Neural progenitor cell (in vitro differentiated cells): ENCODE data around the gene MYLK. TPM values are rescaled to one million over a fixed set of nuclear protein-coding genes. Genes with fewer than 3 reads are reported as not detected.
"Not testable (repeated sequence)": the region's sequence is repeated elsewhere in the genome, so short reads cannot be mapped to it uniquely, and the experiment has no call there.

Source experiments
- DNase-seq: peaks from one replicate; pipeline ENCODE4 v3.0.0-alpha.2; 2016; ENCODE audit warnings: low spot score
- H2AFZ ChIP-seq: fragments of 200-600 bp; sonication (generic); replicated peaks from 2 replicates; pipeline ENCODE4 v1.6.1; 2016; ENCODE audit warnings: antibody characterized with exemption
- H3F3A ChIP-seq: fragments of 200-600 bp; sonication (generic); 2 replicates; pipeline ENCODE4 v1.6.1; 2016; ENCODE audit warnings: antibody characterized with exemption, low read depth
- H3K27ac ChIP-seq: fragments of 200-600 bp; sonication (generic); 2 replicates; pipeline ENCODE4 v1.5.1; 2016; ENCODE audit warnings: mild to moderate bottlenecking
- H3K27me3 ChIP-seq: fragments of 200-600 bp; sonication (generic); 2 replicates; pipeline ENCODE4 v1.6.1; 2016; ENCODE audit warnings: mild to moderate bottlenecking, moderate library complexity
- H3K36me3 ChIP-seq: fragments of 200-600 bp; sonication (generic); 2 replicates; pipeline ENCODE4 v1.5.1; 2016
- H3K4me1 ChIP-seq: fragments of 200-600 bp; sonication (generic); 2 replicates; pipeline ENCODE4 v1.6.1; 2016; ENCODE audit warnings: mixed run types
- H3K4me2 ChIP-seq: fragments of 200-600 bp; sonication (generic); 2 replicates; pipeline ENCODE4 v1.6.1; 2016
- H3K4me3 ChIP-seq: fragments of 200-600 bp; sonication (generic); 2 replicates; pipeline ENCODE4 v1.5.1; 2016
- H3K79me2 ChIP-seq: fragments of 200-600 bp; sonication (generic); 2 replicates; pipeline ENCODE4 v1.6.1; 2016; ENCODE audit warnings: low read depth
- H3K9ac ChIP-seq: fragments of 200-600 bp; sonication (generic); 2 replicates; pipeline ENCODE4 v1.6.1; 2016
- H3K9me3 ChIP-seq: fragments of 200-600 bp; sonication (generic); 2 replicates; pipeline ENCODE4 v1.5.1; 2016; ENCODE audit warnings: low read depth
- H4K20me1 ChIP-seq: fragments of 200-600 bp; sonication (generic); 2 replicates; pipeline ENCODE4 v1.6.1; 2016; ENCODE audit warnings: low read depth
- H3K27ac Mint-ChIP-seq: 3 replicates; pipeline ENCODE4 v1.8.0; 2021; ENCODE audit warnings: mixed read lengths
- H3K27me3 Mint-ChIP-seq: 2 replicates; pipeline ENCODE4 v1.8.0; 2022; ENCODE audit warnings: low read depth, mild to moderate bottlenecking, inconsistent platforms, moderate library complexity, mixed read lengths; ENCODE audit not compliant: insufficient read depth
- H3K36me3 Mint-ChIP-seq: 3 replicates; pipeline ENCODE4 v1.8.0; 2021; ENCODE audit warnings: mixed read lengths
- H3K4me1 Mint-ChIP-seq: 3 replicates; pipeline ENCODE4 v1.8.0; 2021; ENCODE audit warnings: mixed read lengths
- H3K4me3 Mint-ChIP-seq: 3 replicates; pipeline ENCODE4 v1.8.0; 2021; ENCODE audit warnings: mild to moderate bottlenecking, moderate library complexity, mixed read lengths
- H3K9me3 Mint-ChIP-seq: 3 replicates; pipeline ENCODE4 v1.8.0; 2020; ENCODE audit warnings: mixed read lengths
- EZH2 ChIP-seq: fragments of 200-600 bp; sonication (generic); IDR thresholded peaks from 2 replicates; pipeline ENCODE4 v1.6.1; 2017; ENCODE audit warnings: antibody characterized with exemption, mild to moderate bottlenecking, moderate library complexity
- EZH2phosphoT487 ChIP-seq: fragments of 200-600 bp; sonication (generic); IDR thresholded peaks from 2 replicates; pipeline ENCODE4 v1.6.1; 2017; ENCODE audit warnings: antibody characterized with exemption
- total RNA-seq: library from RNA; depleted of rRNA; stranded (reverse); fragments of >200 nt; gene quantifications from 2 replicates; pipeline ENCODE4 v1.2.3, GENCODE V29; 2015; ENCODE audit warnings: low replicate concordance
- TF ChIP-seq, protein P1 (sequence below): fragments of 200-600 bp; sonication (generic); IDR thresholded peaks from 2 replicates; pipeline ENCODE4 v1.5.1; 2017; ENCODE audit warnings: antibody characterized with exemption, mild to moderate bottlenecking

The MYLK gene
- total RNA-seq, 1 donor from 2014 or later = 28.4 TPM

- peaks cover 2% of the 10 kb centered on the region for H3K36me3 Mint-ChIP-seq
- H3K27me3 ChIP-seq = no peaks in the 10 kb centered on the region
- H3K36me3 ChIP-seq = no peaks in the 10 kb centered on the region
- H3F3A ChIP-seq = peaks cover 11% of the 10 kb centered on the region
- no peak for DNase-seq
- no peak overlapping the region for H2AFZ ChIP-seq
- H3K4me1 Mint-ChIP-seq = peaks cover 51% of the 10 kb centered on the region
- no peaks in the 10 kb centered on the region for H3K27me3 Mint-ChIP-seq
- no peaks in the 10 kb centered on the region for H4K20me1 ChIP-seq
- no peak overlapping the region for H3K4me3 Mint-ChIP-seq
- H3K9ac ChIP-seq = no peak overlapping the region
- no peak overlapping the region for H3K4me3 ChIP-seq
- no peaks in the 10 kb centered on the region for H3K79me2 ChIP-seq
- H3K4me1 ChIP-seq = no peaks in the 10 kb centered on the region
- H3K27ac Mint-ChIP-seq = no peak overlapping the region
- TF ChIP-seq EZH2 = no peak
- H3K9me3 ChIP-seq = no peaks in the 10 kb centered on the region
- H3K4me2 ChIP-seq = no peak overlapping the region
- H3K9me3 Mint-ChIP-seq = no peaks in the 10 kb centered on the region
- no peak overlapping the region for H3K27ac ChIP-seq
Measured at GRCh38 chr3:123723070-123723469, 161.1 kb downstream of the MYLK start.

GRCh38 chr3:123722456-123722855 is 161.7 kb downstream of the MYLK start:
- Histone ChIP-seq H3F3A (peaks cover 11% of the 10 kb centered on the region), H3K9ac (no peak overlapping the region), H3K27me3 (no peaks in the 10 kb centered on the region), H3K9me3 (no peaks in the 10 kb centered on the region), H3K36me3 (no peaks in the 10 kb centered on the region), H3K4me3 (no peak overlapping the region), H3K4me2 (no peak overlapping the region), H3K79me2 (no peaks in the 10 kb centered on the region), H3K27ac (no peak overlapping the region), H3K4me1 (no peaks in the 10 kb centered on the region), H4K20me1 (no peaks in the 10 kb centered on the region), H2AFZ (no peak overlapping the region)
- peaks cover 52% of the 10 kb centered on the region for H3K4me1 Mint-ChIP-seq
- TF ChIP-seq, protein P1, sequence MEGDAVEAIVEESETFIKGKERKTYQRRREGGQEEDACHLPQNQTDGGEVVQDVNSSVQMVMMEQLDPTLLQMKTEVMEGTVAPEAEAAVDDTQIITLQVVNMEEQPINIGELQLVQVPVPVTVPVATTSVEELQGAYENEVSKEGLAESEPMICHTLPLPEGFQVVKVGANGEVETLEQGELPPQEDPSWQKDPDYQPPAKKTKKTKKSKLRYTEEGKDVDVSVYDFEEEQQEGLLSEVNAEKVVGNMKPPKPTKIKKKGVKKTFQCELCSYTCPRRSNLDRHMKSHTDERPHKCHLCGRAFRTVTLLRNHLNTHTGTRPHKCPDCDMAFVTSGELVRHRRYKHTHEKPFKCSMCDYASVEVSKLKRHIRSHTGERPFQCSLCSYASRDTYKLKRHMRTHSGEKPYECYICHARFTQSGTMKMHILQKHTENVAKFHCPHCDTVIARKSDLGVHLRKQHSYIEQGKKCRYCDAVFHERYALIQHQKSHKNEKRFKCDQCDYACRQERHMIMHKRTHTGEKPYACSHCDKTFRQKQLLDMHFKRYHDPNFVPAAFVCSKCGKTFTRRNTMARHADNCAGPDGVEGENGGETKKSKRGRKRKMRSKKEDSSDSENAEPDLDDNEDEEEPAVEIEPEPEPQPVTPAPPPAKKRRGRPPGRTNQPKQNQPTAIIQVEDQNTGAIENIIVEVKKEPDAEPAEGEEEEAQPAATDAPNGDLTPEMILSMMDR = no peak
- no peak for TF ChIP-seq EZH2phosphoT487
- no peak for TF ChIP-seq EZH2
- no peaks in the 10 kb centered on the region for H3K27me3 Mint-ChIP-seq
- no peak overlapping the region for H3K4me3 Mint-ChIP-seq
- no peak overlapping the region for H3K27ac Mint-ChIP-seq
- no peak for DNase-seq
- H3K36me3 Mint-ChIP-seq = peaks cover 2% of the 10 kb centered on the region
- no peaks in the 10 kb centered on the region for H3K9me3 Mint-ChIP-seq

GRCh38 chr3:123722021-123722420 is 162.1 kb downstream of the MYLK start:
- Histone ChIP-seq H3K36me3 (no peaks in the 10 kb centered on the region), H3K9ac (no peak overlapping the region)
- H3K27ac Mint-ChIP-seq = no peak overlapping the region

GRCh38 chr3:123721095-123721689 is 162.9 kb downstream of the MYLK start:
- not testable (repeated sequence) for H4K20me1 ChIP-seq, H3K36me3 Mint-ChIP-seq, H3K4me2 ChIP-seq, H3K36me3 ChIP-seq, H3K9me3 ChIP-seq, H3K27me3 ChIP-seq, H3K27me3 Mint-ChIP-seq, H3K9me3 Mint-ChIP-seq, H2AFZ ChIP-seq, H3K4me3 ChIP-seq, H3K4me1 ChIP-seq, DNase-seq, H3K9ac ChIP-seq, H3K27ac ChIP-seq, H3K79me2 ChIP-seq, H3K27ac Mint-ChIP-seq, H3K4me3 Mint-ChIP-seq
- H3F3A ChIP-seq = peaks cover 11% of the 10 kb centered on the region
- peaks cover 52% of the 10 kb centered on the region for H3K4me1 Mint-ChIP-seq

More at GRCh38 chr3:123722021-123722420, 162.1 kb downstream of the MYLK start:
- Histone ChIP-seq H4K20me1 (no peaks in the 10 kb centered on the region), H3K4me3 (no peak overlapping the region), H3K27me3 (no peaks in the 10 kb centered on the region), H3K9me3 (no peaks in the 10 kb centered on the region), H2AFZ (no peak overlapping the region), H3K4me2 (no peak overlapping the region), H3K27ac (no peak overlapping the region), H3F3A (peaks cover 11% of the 10 kb centered on the region), H3K79me2 (no peaks in the 10 kb centered on the region), H3K4me1 (no peaks in the 10 kb centered on the region)
- H3K9me3 Mint-ChIP-seq = no peaks in the 10 kb centered on the region
- TF ChIP-seq EZH2phosphoT487 (no peak), EZH2 (no peak)
- TF ChIP-seq, protein P1 = no peak
- H3K27me3 Mint-ChIP-seq = no peaks in the 10 kb centered on the region
- H3K4me1 Mint-ChIP-seq = peaks cover 52% of the 10 kb centered on the region
- peaks cover 2% of the 10 kb centered on the region for H3K36me3 Mint-ChIP-seq
- no peak overlapping the region for H3K4me3 Mint-ChIP-seq
- no peak for DNase-seq
